Neural progenitor cell (in vitro differentiated cells): ENCODE data around the gene VEZT. TPM values are rescaled to one million over a fixed set of nuclear protein-coding genes. Genes with fewer than 3 reads are reported as not detected.

Experiments
- DNase-seq: peaks from one replicate; pipeline ENCODE4 v3.0.0-alpha.2; 2016; ENCODE audit warnings: low spot score
- H2AFZ ChIP-seq: fragments of 200-600 bp; sonication (generic); replicated peaks from 2 replicates; pipeline ENCODE4 v1.6.1; 2016; ENCODE audit warnings: antibody characterized with exemption
- H3F3A ChIP-seq: fragments of 200-600 bp; sonication (generic); 2 replicates; pipeline ENCODE4 v1.6.1; 2016; ENCODE audit warnings: antibody characterized with exemption, low read depth
- H3K27ac ChIP-seq: fragments of 200-600 bp; sonication (generic); 2 replicates; pipeline ENCODE4 v1.5.1; 2016; ENCODE audit warnings: mild to moderate bottlenecking
- H3K27me3 ChIP-seq: fragments of 200-600 bp; sonication (generic); 2 replicates; pipeline ENCODE4 v1.6.1; 2016; ENCODE audit warnings: mild to moderate bottlenecking, moderate library complexity
- H3K36me3 ChIP-seq: fragments of 200-600 bp; sonication (generic); 2 replicates; pipeline ENCODE4 v1.5.1; 2016
- H3K4me1 ChIP-seq: fragments of 200-600 bp; sonication (generic); 2 replicates; pipeline ENCODE4 v1.6.1; 2016; ENCODE audit warnings: mixed run types
- H3K4me2 ChIP-seq: fragments of 200-600 bp; sonication (generic); 2 replicates; pipeline ENCODE4 v1.6.1; 2016
- H3K4me3 ChIP-seq: fragments of 200-600 bp; sonication (generic); 2 replicates; pipeline ENCODE4 v1.5.1; 2016
- H3K79me2 ChIP-seq: fragments of 200-600 bp; sonication (generic); 2 replicates; pipeline ENCODE4 v1.6.1; 2016; ENCODE audit warnings: low read depth
- H3K9ac ChIP-seq: fragments of 200-600 bp; sonication (generic); 2 replicates; pipeline ENCODE4 v1.6.1; 2016
- H3K9me3 ChIP-seq: fragments of 200-600 bp; sonication (generic); 2 replicates; pipeline ENCODE4 v1.5.1; 2016; ENCODE audit warnings: low read depth
- H4K20me1 ChIP-seq: fragments of 200-600 bp; sonication (generic); 2 replicates; pipeline ENCODE4 v1.6.1; 2016; ENCODE audit warnings: low read depth
- H3K27ac Mint-ChIP-seq: 3 replicates; pipeline ENCODE4 v1.8.0; 2021; ENCODE audit warnings: mixed read lengths
- H3K27me3 Mint-ChIP-seq: 2 replicates; pipeline ENCODE4 v1.8.0; 2022; ENCODE audit warnings: low read depth, mild to moderate bottlenecking, inconsistent platforms, moderate library complexity, mixed read lengths; ENCODE audit not compliant: insufficient read depth
- H3K36me3 Mint-ChIP-seq: 3 replicates; pipeline ENCODE4 v1.8.0; 2021; ENCODE audit warnings: mixed read lengths
- H3K4me1 Mint-ChIP-seq: 3 replicates; pipeline ENCODE4 v1.8.0; 2021; ENCODE audit warnings: mixed read lengths
- H3K4me3 Mint-ChIP-seq: 3 replicates; pipeline ENCODE4 v1.8.0; 2021; ENCODE audit warnings: mild to moderate bottlenecking, moderate library complexity, mixed read lengths
- H3K9me3 Mint-ChIP-seq: 3 replicates; pipeline ENCODE4 v1.8.0; 2020; ENCODE audit warnings: mixed read lengths
- CTCF ChIP-seq: fragments of 200-600 bp; sonication (generic); IDR thresholded peaks from 2 replicates; pipeline ENCODE4 v1.5.1; 2017; ENCODE audit warnings: antibody characterized with exemption, mild to moderate bottlenecking
- EZH2 ChIP-seq: fragments of 200-600 bp; sonication (generic); IDR thresholded peaks from 2 replicates; pipeline ENCODE4 v1.6.1; 2017; ENCODE audit warnings: antibody characterized with exemption, mild to moderate bottlenecking, moderate library complexity
- EZH2phosphoT487 ChIP-seq: fragments of 200-600 bp; sonication (generic); IDR thresholded peaks from 2 replicates; pipeline ENCODE4 v1.6.1; 2017; ENCODE audit warnings: antibody characterized with exemption
- total RNA-seq: library from RNA; depleted of rRNA; stranded (reverse); fragments of >200 nt; gene quantifications from 2 replicates; pipeline ENCODE4 v1.2.3, GENCODE V29; 2015; ENCODE audit warnings: low replicate concordance

VEZT gene
- total RNA-seq, 1 donor from 2014 or later: 126 TPM

- Histone ChIP-seq H2AFZ (no peak overlapping the region), H4K20me1 (no peaks in the 10 kb centered on the region), H3K27me3 (no peaks in the 10 kb centered on the region), H3K79me2 (no peaks in the 10 kb centered on the region), H3K4me3 (no peak overlapping the region), H3K4me1 (peaks cover 10% of the 10 kb centered on the region), H3K27ac (no peak overlapping the region), H3K9me3 (no peaks in the 10 kb centered on the region), H3K4me2 (no peak overlapping the region), H3F3A (no peaks in the 10 kb centered on the region), H3K36me3 (no peaks in the 10 kb centered on the region), H3K9ac (no peak overlapping the region)
- DNase-seq: no peak
- Mint-ChIP-seq H3K27me3 (peaks cover 2% of the 10 kb centered on the region), H3K4me3 (no peak overlapping the region), H3K27ac (no peak overlapping the region), H3K9me3 (no peaks in the 10 kb centered on the region), H3K36me3 (no peaks in the 10 kb centered on the region), H3K4me1 (peaks cover 6% of the 10 kb centered on the region)
- no peak for TF ChIP-seq EZH2phosphoT487
- TF ChIP-seq CTCF: no peak
- no peak for TF ChIP-seq EZH2
Measured at GRCh38 chr12:95318071-95318545, 100.5 kb downstream of the VEZT start.

- no peak for TF ChIP-seq CTCF
- no peak for TF ChIP-seq EZH2phosphoT487
- no peak for TF ChIP-seq EZH2
- H3K4me3 Mint-ChIP-seq: no peak overlapping the region
- H3K36me3 Mint-ChIP-seq: no peaks in the 10 kb centered on the region
- Histone ChIP-seq H3K4me3 (no peak overlapping the region), H3K4me2 (no peak overlapping the region), H3K4me1 (peaks cover 10% of the 10 kb centered on the region), H3K27ac (no peak overlapping the region), H3K79me2 (no peaks in the 10 kb centered on the region), H3K27me3 (no peaks in the 10 kb centered on the region), H3K9ac (no peak overlapping the region), H3K36me3 (no peaks in the 10 kb centered on the region), H4K20me1 (no peaks in the 10 kb centered on the region), H3F3A (no peaks in the 10 kb centered on the region), H3K9me3 (no peaks in the 10 kb centered on the region), H2AFZ (no peak overlapping the region)
- DNase-seq: no peak
- no peaks in the 10 kb centered on the region for H3K9me3 Mint-ChIP-seq
- peaks cover 6% of the 10 kb centered on the region for H3K4me1 Mint-ChIP-seq
- H3K27me3 Mint-ChIP-seq: peaks cover 2% of the 10 kb centered on the region
- no peak overlapping the region for H3K27ac Mint-ChIP-seq
Measured at GRCh38 chr12:95319694-95320331, 102.2 kb downstream of the VEZT start.

DNA sequence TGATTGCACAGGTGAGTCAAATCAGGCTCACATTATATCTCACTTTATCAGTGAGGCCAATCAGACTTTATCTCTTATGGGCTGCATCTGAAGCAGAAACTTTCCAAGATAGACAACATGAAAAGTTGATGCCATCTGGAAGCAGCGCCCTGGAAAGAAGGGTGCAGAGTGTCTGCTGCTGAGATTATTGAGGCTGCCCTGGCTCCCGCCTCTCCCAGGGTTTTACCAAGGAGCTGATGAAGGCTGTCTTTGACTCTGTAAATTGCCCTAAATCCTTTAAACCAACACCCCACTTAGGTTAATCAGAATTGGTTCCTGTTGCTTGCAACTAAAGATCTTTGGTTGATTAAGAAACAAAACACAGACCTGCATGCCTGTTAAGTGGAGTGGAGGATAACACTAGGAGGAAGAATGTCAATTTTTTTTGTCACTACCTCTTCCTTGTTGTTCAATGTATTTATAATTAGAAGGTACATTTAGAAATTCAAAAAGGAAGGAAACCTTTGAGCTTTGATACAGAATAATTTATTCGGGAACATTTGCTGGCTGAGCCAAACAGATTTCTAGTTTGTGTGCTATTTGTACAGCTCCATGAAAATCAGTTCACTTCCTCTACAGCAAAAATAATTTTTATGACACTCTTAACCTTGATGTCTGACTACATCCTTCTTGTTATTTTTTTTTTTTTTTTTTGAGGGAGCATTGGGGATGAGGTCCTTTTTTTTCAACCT lies 104.1 kb downstream of the VEZT start:
- Histone ChIP-seq H3K9ac (no peak overlapping the region), H4K20me1 (no peaks in the 10 kb centered on the region), H3K4me3 (no peak overlapping the region), H3K27me3 (no peaks in the 10 kb centered on the region), H3K79me2 (no peaks in the 10 kb centered on the region), H3K4me2 (no peak overlapping the region), H3K36me3 (no peaks in the 10 kb centered on the region), H3K9me3 (no peaks in the 10 kb centered on the region), H3K4me1 (peaks cover 10% of the 10 kb centered on the region), H3F3A (no peaks in the 10 kb centered on the region), H2AFZ (no peak overlapping the region), H3K27ac (no peak overlapping the region)
- DNase-seq: no peak
- TF ChIP-seq CTCF (no peak), EZH2phosphoT487 (no peak)
- Mint-ChIP-seq H3K4me3 (no peak overlapping the region), H3K36me3 (no peaks in the 10 kb centered on the region), H3K4me1 (peaks cover 6% of the 10 kb centered on the region), H3K9me3 (no peaks in the 10 kb centered on the region), H3K27me3 (peaks cover 2% of the 10 kb centered on the region), H3K27ac (no peak overlapping the region)
